Measurements from ENCODE around the gene SLC25A21. TPM values are rescaled to one million over a fixed set of nuclear protein-coding genes. Genes with fewer than 3 reads are reported as not detected.

SLC25A21 gene
- total RNA-seq, 1 donor from 2014 or later: 6.4 TPM

DNA sequence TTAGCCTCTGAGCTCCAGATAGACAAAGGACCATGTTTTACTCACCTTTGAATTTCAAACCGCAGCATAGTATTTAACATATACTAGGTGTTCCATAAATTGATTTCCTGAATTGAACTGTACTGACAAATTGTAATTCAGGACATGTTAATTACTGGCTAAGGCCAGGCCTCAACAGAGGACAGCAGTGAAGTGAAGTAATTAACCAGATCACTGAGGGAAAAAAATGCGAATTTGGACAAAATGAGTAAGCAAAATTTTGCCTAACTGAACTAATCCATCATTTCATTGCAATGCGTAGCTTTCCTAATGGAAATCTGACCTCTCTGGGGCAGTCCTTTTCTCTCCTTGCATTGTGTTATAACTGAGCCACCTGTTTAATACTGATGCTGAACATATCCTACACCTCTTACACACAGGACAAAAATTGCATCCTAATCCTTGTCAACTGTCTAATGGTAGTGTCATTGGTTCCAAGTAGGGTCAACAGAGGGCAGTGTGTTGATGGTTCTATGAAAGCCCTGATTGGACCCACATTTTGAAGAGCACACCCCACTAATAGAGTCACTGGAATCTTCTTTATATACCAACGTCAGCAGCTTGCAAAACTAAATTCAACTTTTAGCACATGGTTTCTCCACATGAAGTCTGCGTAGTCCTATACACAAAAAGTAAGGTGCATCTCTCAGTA lies 148.4 kb downstream of the SLC25A21 start:
- Mint-ChIP-seq H3K4me1 (no peaks in the 10 kb centered on the region), H3K36me3 (no peaks in the 10 kb centered on the region), H3K4me3 (no peak overlapping the region), H3K27me3 (ENCODE audit: insufficient read depth, low read depth) (no peaks in the 10 kb centered on the region), H3K27ac (no peak overlapping the region), H3K9me3 (no peaks in the 10 kb centered on the region)
- no peak overlapping the region for H3K27ac ChIP-seq
- H3K4me1 ChIP-seq: peaks cover 5% of the 10 kb centered on the region
- no peak overlapping the region for H3K9ac ChIP-seq
- no peak overlapping the region for H2AFZ ChIP-seq (replicated peaks)
- H3K27me3 ChIP-seq: no peaks in the 10 kb centered on the region
- H3K79me2 ChIP-seq (ENCODE audit: low read depth): no peaks in the 10 kb centered on the region
- H3F3A ChIP-seq (ENCODE audit: low read depth): no peaks in the 10 kb centered on the region
- H3K36me3 ChIP-seq: no peaks in the 10 kb centered on the region
- no peak for TF ChIP-seq EZH2phosphoT487 (IDR thresholded peaks at IDR 0.05)
- TF ChIP-seq EZH2 (IDR thresholded peaks at IDR 0.05): no peak
- TF ChIP-seq, protein P1, sequence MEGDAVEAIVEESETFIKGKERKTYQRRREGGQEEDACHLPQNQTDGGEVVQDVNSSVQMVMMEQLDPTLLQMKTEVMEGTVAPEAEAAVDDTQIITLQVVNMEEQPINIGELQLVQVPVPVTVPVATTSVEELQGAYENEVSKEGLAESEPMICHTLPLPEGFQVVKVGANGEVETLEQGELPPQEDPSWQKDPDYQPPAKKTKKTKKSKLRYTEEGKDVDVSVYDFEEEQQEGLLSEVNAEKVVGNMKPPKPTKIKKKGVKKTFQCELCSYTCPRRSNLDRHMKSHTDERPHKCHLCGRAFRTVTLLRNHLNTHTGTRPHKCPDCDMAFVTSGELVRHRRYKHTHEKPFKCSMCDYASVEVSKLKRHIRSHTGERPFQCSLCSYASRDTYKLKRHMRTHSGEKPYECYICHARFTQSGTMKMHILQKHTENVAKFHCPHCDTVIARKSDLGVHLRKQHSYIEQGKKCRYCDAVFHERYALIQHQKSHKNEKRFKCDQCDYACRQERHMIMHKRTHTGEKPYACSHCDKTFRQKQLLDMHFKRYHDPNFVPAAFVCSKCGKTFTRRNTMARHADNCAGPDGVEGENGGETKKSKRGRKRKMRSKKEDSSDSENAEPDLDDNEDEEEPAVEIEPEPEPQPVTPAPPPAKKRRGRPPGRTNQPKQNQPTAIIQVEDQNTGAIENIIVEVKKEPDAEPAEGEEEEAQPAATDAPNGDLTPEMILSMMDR (IDR thresholded peaks at IDR 0.05): peak; percentile 42
- H3K4me2 ChIP-seq: no peak overlapping the region
- H3K9me3 ChIP-seq (ENCODE audit: low read depth): no peaks in the 10 kb centered on the region
- no peak overlapping the region for H3K4me3 ChIP-seq
- H4K20me1 ChIP-seq (ENCODE audit: low read depth): no peaks in the 10 kb centered on the region
- DNase-seq (ENCODE audit: low spot score): no peak

DNA sequence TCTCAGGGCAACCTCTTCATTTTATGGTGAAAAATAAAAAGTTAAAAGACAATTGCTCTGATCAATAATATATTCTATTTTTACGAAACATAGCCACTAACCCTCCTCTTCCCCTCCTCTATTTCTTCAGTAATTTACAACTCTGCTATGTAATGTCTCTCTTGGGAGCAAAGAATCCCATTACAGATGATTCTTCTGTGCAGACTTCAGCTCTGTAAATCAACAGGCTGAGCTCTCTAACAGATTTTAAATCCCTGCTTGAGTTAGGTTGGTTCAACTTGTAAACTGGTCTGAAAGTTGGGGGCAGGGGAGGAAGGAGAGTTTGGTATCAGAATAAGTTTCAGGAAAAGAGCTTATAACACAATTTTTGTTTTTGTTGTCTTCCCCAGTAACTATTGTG lies 151.0 kb downstream of the SLC25A21 start:
- Mint-ChIP-seq H3K27ac (no peak overlapping the region), H3K9me3 (no peaks in the 10 kb centered on the region), H3K27me3 (ENCODE audit: insufficient read depth, low read depth) (peaks cover 2% of the 10 kb centered on the region), H3K4me3 (no peak overlapping the region), H3K4me1 (no peaks in the 10 kb centered on the region), H3K36me3 (no peaks in the 10 kb centered on the region)
- Histone ChIP-seq H3K4me1 (peaks cover 5% of the 10 kb centered on the region), H3F3A (ENCODE audit: low read depth) (no peaks in the 10 kb centered on the region), H3K9me3 (ENCODE audit: low read depth) (no peaks in the 10 kb centered on the region), H3K79me2 (ENCODE audit: low read depth) (no peaks in the 10 kb centered on the region), H3K27me3 (no peaks in the 10 kb centered on the region), H3K36me3 (no peaks in the 10 kb centered on the region), H3K9ac (no peak overlapping the region), H3K27ac (no peak overlapping the region), H3K4me3 (no peak overlapping the region), H4K20me1 (ENCODE audit: low read depth) (no peaks in the 10 kb centered on the region), H3K4me2 (no peak overlapping the region), H2AFZ (replicated peaks) (no peak overlapping the region)
- TF ChIP-seq EZH2 (IDR thresholded peaks at IDR 0.05): no peak
- DNase-seq (ENCODE audit: low spot score): no peak

DNA sequence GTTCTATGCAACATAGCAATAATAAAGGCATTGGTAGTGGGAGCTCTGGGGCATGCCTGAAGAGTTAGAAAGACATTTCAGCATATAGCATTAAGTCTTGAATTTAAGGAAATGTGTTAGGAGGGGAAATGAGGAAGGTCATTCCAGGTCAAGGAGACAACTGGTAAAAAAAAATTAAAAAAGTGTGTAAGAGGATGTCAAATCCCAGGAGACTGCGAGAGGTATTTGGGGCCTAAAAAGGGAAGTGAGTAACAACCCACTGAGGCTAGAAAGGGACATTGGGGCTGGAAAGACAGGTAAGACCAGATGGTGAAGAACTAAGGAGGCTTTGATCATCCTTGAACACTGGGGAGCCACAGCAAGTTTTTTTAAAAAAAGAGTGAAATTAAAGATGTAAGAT lies 152.9 kb downstream of the SLC25A21 start:
- Histone ChIP-seq H3K4me3 (no peak overlapping the region), H2AFZ (replicated peaks) (no peak overlapping the region), H3K9ac (no peak overlapping the region), H3K36me3 (no peaks in the 10 kb centered on the region), H3K4me2 (no peak overlapping the region), H3F3A (ENCODE audit: low read depth) (no peaks in the 10 kb centered on the region), H3K9me3 (ENCODE audit: low read depth) (no peaks in the 10 kb centered on the region), H4K20me1 (ENCODE audit: low read depth) (no peaks in the 10 kb centered on the region), H3K79me2 (ENCODE audit: low read depth) (no peaks in the 10 kb centered on the region), H3K4me1 (peaks cover 5% of the 10 kb centered on the region), H3K27me3 (no peaks in the 10 kb centered on the region), H3K27ac (no peak overlapping the region)
- H3K4me3 Mint-ChIP-seq: no peak overlapping the region
- H3K27ac Mint-ChIP-seq: no peak overlapping the region
- no peak for TF ChIP-seq EZH2 (IDR thresholded peaks at IDR 0.05)
- TF ChIP-seq, protein P1 (IDR thresholded peaks at IDR 0.05): no peak
- no peak for TF ChIP-seq EZH2phosphoT487 (IDR thresholded peaks at IDR 0.05)
- no peak for DNase-seq (ENCODE audit: low spot score)
- H3K4me1 Mint-ChIP-seq: no peaks in the 10 kb centered on the region
- no peaks in the 10 kb centered on the region for H3K9me3 Mint-ChIP-seq
- no peaks in the 10 kb centered on the region for H3K36me3 Mint-ChIP-seq
- H3K27me3 Mint-ChIP-seq (ENCODE audit: insufficient read depth, low read depth): peaks cover 2% of the 10 kb centered on the region

DNA sequence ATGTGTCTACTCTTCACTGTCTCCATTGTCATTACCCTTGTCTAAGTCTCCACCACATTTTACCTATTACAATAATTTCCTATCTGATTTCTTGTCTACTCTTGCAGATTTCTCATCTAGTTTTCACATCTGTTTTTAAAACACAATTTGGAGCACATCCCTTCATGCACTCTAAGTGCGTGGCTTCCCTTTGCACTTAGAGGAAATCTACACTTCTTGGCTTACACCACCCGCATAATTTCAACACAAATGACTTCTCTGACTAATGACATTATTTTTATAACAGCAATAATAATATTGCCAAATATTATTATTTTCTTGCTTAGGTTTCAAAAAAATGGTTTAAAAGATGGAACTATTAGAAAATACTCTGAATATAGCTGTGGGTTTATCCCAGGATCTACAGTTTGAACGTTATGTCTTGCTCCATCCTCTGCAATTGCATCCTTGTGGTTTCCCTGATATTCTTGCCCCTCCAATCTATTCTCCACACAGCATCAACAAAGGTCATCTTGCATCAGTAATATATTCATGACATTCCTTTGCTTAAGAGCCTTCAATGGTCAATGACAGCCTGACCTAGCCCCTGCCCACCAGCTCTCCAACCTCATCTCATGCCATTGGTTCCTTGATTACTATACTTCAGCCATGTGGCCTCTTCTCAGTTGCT lies 153.7 kb downstream of the SLC25A21 start:
- Mint-ChIP-seq H3K27ac (no peak overlapping the region), H3K9me3 (no peaks in the 10 kb centered on the region), H3K36me3 (no peaks in the 10 kb centered on the region), H3K27me3 (ENCODE audit: insufficient read depth, low read depth) (peaks cover 2% of the 10 kb centered on the region), H3K4me3 (no peak overlapping the region), H3K4me1 (no peaks in the 10 kb centered on the region)
- Histone ChIP-seq H3K79me2 (ENCODE audit: low read depth) (no peaks in the 10 kb centered on the region), H3K9ac (no peak overlapping the region), H3K27ac (no peak overlapping the region), H4K20me1 (ENCODE audit: low read depth) (no peaks in the 10 kb centered on the region), H3K36me3 (no peaks in the 10 kb centered on the region), H3F3A (ENCODE audit: low read depth) (no peaks in the 10 kb centered on the region), H3K4me3 (no peak overlapping the region), H3K27me3 (no peaks in the 10 kb centered on the region), H3K4me2 (no peak overlapping the region), H3K9me3 (ENCODE audit: low read depth) (no peaks in the 10 kb centered on the region), H2AFZ (replicated peaks) (no peak overlapping the region), H3K4me1 (peaks cover 5% of the 10 kb centered on the region)
- no peak for DNase-seq (ENCODE audit: low spot score)
- no peak for TF ChIP-seq EZH2 (IDR thresholded peaks at IDR 0.05)
- TF ChIP-seq, protein P1 (IDR thresholded peaks at IDR 0.05): no peak
- no peak for TF ChIP-seq EZH2phosphoT487 (IDR thresholded peaks at IDR 0.05)
